Activated T-helper 1 cell treated with anti-CD3 and anti-CD28 coated beads, Interleukin-12 subunit alpha, Interleukin-12 subunit beta, Interleukin-2, Interleukin-4 antibody, amounts not matched to agents 30 ng/mL and 10 ng/mL and 1 ng/mL, durations not matched to agents 14 hours and 24 hours and 36 hours (primary cell): ENCODE results near the gene GLYAT. TPM values are rescaled to one million over a fixed set of nuclear protein-coding genes. Genes with fewer than 3 reads are reported as not detected.

ENCODE experiments used
- DNase-seq: peaks from one replicate; pipeline ENCODE4 v3.0.0; 2021; ENCODE audit warnings: low spot score
- H3K27ac Mint-ChIP-seq: one replicate; pipeline ENCODE4 v1.8.0; 2021; ENCODE audit warnings: mild to moderate bottlenecking, mixed read lengths
- H3K27me3 Mint-ChIP-seq: one replicate; pipeline ENCODE4 v1.8.0; 2022; ENCODE audit warnings: mild to moderate bottlenecking, moderate library complexity, mixed read lengths; ENCODE audit not compliant: insufficient read depth
- H3K36me3 Mint-ChIP-seq: one replicate; pipeline ENCODE4 v1.8.0; 2021; ENCODE audit warnings: low read depth, mixed read lengths
- H3K4me1 Mint-ChIP-seq: one replicate; pipeline ENCODE4 v1.8.0; 2021; ENCODE audit warnings: low read depth, mixed read lengths
- H3K4me3 Mint-ChIP-seq: one replicate; pipeline ENCODE4 v1.8.0; 2021; ENCODE audit warnings: mild to moderate bottlenecking, moderate library complexity, mixed read lengths
- H3K9me3 Mint-ChIP-seq: one replicate; pipeline ENCODE4 v1.8.0; 2021; ENCODE audit warnings: mixed read lengths
- intact Hi-C: fragments of 100-400 bp; cut with micrococcal nuclease; formaldehyde crosslinking; loops from one replicate; pipeline ENCODE4 v1.15.1; 2024
- total RNA-seq: library from RNA; stranded (reverse); gene quantifications from 2 replicates; pipeline ENCODE4 v1.2.3, GENCODE V29; 2022

Gene GLYAT, protein sequence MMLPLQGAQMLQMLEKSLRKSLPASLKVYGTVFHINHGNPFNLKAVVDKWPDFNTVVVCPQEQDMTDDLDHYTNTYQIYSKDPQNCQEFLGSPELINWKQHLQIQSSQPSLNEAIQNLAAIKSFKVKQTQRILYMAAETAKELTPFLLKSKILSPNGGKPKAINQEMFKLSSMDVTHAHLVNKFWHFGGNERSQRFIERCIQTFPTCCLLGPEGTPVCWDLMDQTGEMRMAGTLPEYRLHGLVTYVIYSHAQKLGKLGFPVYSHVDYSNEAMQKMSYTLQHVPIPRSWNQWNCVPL
- not detected in 2 replicates for total RNA-seq

DNA sequence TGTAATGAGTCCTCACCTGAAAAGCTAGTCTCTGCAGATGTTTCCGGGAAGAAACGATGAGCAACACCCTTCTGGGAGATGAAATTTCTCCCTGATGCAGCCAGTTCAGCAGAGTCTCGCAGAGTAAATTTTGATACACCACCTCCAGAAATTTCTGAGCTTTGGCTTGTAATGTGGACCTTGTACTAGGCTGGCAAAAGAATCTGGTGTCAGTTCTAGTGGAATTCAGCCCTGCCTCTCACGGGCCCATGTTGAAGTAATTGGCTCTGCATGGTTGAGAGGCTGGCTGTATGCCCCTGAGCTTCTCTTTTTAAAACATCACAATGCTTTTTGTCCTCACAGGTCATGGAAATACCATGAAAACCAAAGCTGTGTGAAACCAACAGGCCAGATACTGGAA, at the start of gene GLYAT:
Gene GLYAT, minus strand, starts transcription at position 125 of the 400 bp plus-strand sequence. CDS start 7,447 bp downstream, outside the sequence.
- DNase-seq, result no peak
- Mint-ChIP-seq H3K4me1 (peaks cover 9% of the 10 kb centered on the region), H3K27ac (no peak within 1 kb of the TSS), H3K27me3 (peaks cover 3% of the 10 kb centered on the region), H3K4me3 (no peak within 1 kb of the TSS), H3K36me3 (no peaks in the 10 kb centered on the region), H3K9me3 (no peaks in the 10 kb centered on the region)
- intact Hi-C loops, result no loop called here

DNA sequence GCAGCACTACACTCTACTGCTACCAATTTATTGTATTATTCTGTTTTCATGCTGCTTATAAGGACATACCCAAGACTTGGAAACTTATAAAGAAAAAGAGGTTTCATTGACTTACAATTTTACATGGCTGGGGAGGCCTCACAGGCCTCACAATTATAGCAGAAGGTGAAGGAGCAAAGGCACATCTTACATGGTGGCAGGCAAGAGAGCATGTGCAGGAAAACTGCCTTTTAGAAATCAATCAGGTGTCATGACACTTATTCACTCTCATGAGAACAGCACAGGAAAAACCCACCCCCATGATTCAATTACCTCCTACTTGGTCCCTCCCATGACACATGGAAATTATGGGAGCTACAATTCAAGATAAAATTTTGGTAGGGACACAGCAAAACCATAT, 49.6 kb upstream of the GLYAT start:
- no peak for DNase-seq
- Mint-ChIP-seq H3K36me3 (no peaks in the 10 kb centered on the region), H3K27ac (no peak overlapping the region), H3K27me3 (peaks cover 3% of the 10 kb centered on the region), H3K9me3 (no peaks in the 10 kb centered on the region), H3K4me1 (no peaks in the 10 kb centered on the region), H3K4me3 (no peak overlapping the region)
- intact Hi-C loops, result no loop called here

DNA sequence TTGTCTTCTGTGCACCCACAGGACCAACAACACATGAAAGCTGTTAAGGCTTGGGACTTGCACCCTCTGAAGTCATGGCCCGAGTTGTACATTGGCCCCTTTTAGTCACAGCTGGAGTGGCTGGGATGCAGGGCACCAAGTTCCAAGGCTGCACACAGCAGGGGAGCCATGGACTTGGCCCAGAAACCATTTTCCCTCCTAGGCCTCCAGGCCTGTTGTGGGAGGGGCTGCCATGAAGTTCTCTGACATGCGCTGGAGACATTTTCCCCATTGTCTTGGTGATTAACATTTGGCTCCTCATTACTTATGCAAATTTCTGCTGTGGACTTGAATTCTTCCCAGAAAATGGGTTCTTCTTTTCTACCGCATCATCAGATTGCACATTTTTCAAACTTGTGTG, 48.8 kb upstream of the GLYAT start:
- no peak for DNase-seq
- intact Hi-C loops, result no loop called here
- Mint-ChIP-seq H3K27me3 (peaks cover 3% of the 10 kb centered on the region), H3K4me1 (no peaks in the 10 kb centered on the region), H3K4me3 (no peak overlapping the region), H3K36me3 (no peaks in the 10 kb centered on the region), H3K9me3 (no peaks in the 10 kb centered on the region), H3K27ac (no peak overlapping the region)

DNA sequence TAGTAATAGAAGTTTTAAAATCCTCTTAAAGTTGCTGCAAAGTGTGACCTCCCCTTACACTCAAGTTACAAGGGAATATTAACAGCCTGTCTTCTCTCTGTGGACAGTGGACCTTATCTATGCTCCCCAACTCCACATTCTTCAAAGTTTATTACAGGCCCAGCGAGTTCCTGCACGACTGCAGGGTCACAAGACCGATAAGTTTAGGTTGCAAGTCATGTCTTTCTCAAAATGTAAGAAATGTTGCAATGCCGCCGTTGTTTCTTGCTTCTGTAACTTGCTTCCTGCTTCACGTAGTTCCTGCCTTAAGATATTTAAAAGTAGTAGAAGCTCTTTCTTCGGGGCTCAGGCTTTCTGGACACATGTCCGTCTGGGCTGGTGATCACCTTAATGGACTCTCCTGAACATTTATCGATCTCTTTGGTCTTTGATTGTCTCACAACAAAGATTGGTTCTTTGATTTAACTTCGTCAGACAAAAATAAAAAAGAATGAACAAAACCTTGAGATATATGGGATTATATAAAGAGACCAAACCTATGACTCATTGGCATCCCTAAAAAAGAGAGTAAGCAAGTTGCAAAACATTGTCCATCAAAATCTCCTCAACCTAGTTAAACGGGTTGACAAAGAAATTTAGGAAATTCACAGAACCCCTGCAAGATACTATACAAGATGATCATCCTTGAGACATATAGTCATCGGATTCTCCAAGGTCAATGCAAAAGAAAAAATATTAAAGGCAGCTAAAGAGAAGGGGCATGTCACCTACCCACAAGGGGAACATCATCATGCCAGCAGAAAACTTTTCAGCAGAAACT, 45.4 kb upstream of the GLYAT start:
- no peak for DNase-seq
- Mint-ChIP-seq H3K4me3 (no peak overlapping the region), H3K9me3 (no peaks in the 10 kb centered on the region), H3K36me3 (no peaks in the 10 kb centered on the region), H3K4me1 (no peaks in the 10 kb centered on the region), H3K27ac (no peak overlapping the region), H3K27me3 (peaks cover 3% of the 10 kb centered on the region)
- intact Hi-C loops, result no loop called here

DNA sequence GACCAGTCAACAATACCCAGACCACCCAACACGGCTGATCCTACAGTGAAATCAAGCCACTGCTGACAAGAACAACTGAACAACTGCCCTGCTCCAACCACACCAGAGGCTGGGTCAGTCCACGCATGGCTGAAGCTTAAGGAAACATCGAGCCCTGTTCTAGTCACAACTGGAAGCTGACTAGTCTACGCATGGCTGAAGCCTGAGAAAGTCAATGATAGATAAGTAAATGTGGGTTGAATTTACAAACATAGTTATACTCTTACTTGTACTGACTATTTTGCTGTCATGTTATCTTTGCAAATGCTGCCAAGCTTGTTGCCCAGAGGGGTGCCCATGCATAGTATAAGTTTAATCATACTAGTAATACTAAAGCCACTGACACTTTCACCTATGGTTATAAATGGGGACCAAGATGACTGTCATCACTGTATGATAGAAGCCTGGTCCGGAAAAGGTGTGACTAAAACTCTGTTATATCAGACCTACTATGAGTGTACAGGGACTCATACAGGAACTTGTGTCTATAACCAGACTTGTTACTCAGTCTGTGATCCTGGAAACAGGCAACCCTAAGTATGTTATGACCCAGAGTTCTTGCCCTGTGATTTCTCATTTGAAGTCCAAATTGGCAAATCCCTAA, 43.4 kb upstream of the GLYAT start:
- H3K4me1 Mint-ChIP-seq, result peaks cover 7% of the 10 kb centered on the region
- no peaks in the 10 kb centered on the region for H3K9me3 Mint-ChIP-seq
- no peak for DNase-seq
- H3K27ac Mint-ChIP-seq, result no peak overlapping the region
- H3K4me3 Mint-ChIP-seq, result no peak overlapping the region
- intact Hi-C loops, result no loop called here
- H3K36me3 Mint-ChIP-seq, result no peaks in the 10 kb centered on the region
- H3K27me3 Mint-ChIP-seq, result peaks cover 3% of the 10 kb centered on the region

DNA sequence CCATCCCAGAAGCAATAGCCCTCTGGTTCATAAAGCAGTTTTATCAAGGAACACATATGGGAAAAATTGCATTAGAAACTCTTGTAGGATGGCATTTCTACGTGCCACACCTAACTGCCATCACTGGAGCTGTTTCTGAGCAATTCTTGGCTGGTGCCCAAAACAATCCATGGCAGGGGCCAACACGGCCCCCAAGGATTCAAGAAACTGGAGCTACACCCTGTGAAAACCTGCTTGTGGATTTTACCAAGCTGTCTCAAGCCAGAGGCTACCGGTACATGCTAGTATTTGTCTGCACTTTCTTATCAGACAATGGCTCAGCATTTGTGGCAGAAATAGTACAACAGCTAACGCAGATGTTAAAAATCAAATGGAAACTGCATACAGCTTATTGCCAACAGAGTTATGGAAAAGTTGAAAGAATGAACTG, 42.4 kb upstream of the GLYAT start:
- H3K36me3 Mint-ChIP-seq, result no peaks in the 10 kb centered on the region
- no peak for DNase-seq
- no peak overlapping the region for H3K4me3 Mint-ChIP-seq
- H3K27ac Mint-ChIP-seq, result no peak overlapping the region
- H3K9me3 Mint-ChIP-seq, result no peaks in the 10 kb centered on the region
- H3K27me3 Mint-ChIP-seq, result peaks cover 3% of the 10 kb centered on the region
- intact Hi-C loops, result no loop called here
- peaks cover 7% of the 10 kb centered on the region for H3K4me1 Mint-ChIP-seq

DNA sequence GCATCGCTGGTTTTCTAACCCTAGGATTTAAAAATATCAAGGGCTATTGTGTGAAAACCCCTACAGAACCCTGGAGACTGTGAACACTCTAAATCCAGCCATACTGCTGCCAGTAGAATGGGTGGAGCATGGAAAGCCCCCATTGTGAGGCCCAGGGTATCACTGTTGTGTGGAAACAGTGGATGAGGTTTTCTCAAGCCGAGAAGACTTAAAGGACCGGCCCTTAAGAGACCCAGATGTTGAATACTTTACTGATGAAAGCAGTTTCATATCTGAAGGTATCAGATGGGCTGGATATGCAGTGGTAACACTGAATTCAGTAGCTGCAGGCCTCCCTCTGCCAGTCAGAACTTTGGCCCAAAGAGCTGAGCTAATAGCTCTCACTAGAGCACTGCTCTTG, 41.6 kb upstream of the GLYAT start:
- Mint-ChIP-seq H3K4me3 (no peak overlapping the region), H3K36me3 (no peaks in the 10 kb centered on the region), H3K4me1 (peaks cover 7% of the 10 kb centered on the region), H3K27ac (no peak overlapping the region), H3K27me3 (peaks cover 3% of the 10 kb centered on the region), H3K9me3 (no peaks in the 10 kb centered on the region)
- intact Hi-C loops, result no loop called here
- DNase-seq, result no peak

DNA sequence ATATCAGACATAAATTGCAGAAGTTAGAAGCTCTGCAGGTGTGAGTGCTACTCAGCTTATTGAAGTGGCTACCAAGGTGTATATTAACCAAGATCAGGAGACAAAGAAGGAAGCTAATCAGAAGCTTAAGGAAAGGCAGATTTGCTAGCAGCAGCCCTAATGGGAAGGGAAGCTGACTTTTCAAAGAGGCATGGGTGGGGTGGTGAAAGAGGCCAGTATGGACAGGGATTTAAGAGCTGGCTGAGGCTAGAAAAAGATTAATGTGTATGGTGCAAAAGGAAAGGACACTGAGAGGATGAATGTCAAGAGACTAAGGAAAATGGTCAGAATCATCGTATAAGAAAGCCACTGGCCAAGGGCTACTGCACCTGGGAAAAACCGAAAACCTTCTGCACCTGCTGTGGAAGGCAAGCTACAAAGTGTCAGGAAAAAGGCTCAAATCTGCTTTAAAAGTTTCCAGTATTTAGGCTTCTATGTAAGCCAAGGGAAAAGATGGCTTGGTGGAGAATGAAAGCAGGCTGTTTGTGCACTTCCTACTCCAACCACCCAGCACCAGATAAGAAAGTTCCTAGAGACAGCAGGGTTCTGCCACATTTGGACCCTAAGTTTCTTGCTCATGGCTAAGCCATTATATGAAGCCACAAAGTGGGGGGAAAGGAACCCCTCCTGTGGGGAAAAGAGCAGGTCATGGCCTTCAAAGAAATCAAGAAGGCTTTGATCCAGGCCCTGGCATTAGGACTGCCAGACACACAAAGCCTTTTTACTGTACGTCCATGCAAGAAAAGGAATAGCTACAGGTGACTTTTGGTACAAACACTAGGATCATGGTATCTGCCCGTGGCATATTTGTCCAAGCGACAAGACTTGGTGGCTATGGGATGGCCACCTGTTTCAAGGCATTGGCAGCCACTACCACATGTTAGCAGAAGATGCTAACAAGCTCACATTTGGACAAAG, 40.9 kb upstream of the GLYAT start:
- no peak overlapping the region for H3K4me3 Mint-ChIP-seq
- intact Hi-C loops, result no loop called here
- DNase-seq, result no peak
- no peak overlapping the region for H3K27ac Mint-ChIP-seq
- no peaks in the 10 kb centered on the region for H3K36me3 Mint-ChIP-seq
- H3K9me3 Mint-ChIP-seq, result no peaks in the 10 kb centered on the region
- peaks cover 7% of the 10 kb centered on the region for H3K4me1 Mint-ChIP-seq
- peaks cover 3% of the 10 kb centered on the region for H3K27me3 Mint-ChIP-seq

DNA sequence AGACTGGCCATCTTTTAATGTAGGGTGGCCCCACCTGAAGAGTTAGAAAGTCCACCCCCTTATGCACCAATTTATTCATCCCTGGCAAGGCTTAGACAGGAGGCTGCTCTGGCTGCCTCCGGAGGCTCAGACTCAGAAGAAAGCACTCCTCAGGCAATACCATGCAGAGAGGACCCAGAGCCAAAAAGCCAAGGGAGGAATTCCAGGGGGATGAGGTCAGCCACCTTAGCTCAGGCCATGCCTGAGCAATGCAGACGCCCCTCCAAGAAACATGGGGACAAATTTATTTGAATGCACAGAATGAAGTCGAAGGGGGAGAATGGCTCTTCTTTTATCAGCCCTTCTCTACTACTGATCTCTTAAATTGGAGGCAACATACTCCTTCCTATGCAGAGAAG, 39.7 kb upstream of the GLYAT start:
- Mint-ChIP-seq H3K27me3 (peaks cover 3% of the 10 kb centered on the region), H3K4me1 (peaks cover 7% of the 10 kb centered on the region), H3K4me3 (no peak overlapping the region), H3K27ac (no peak overlapping the region), H3K9me3 (no peaks in the 10 kb centered on the region), H3K36me3 (no peaks in the 10 kb centered on the region)
- DNase-seq, result no peak
- intact Hi-C loops, result no loop called here

DNA sequence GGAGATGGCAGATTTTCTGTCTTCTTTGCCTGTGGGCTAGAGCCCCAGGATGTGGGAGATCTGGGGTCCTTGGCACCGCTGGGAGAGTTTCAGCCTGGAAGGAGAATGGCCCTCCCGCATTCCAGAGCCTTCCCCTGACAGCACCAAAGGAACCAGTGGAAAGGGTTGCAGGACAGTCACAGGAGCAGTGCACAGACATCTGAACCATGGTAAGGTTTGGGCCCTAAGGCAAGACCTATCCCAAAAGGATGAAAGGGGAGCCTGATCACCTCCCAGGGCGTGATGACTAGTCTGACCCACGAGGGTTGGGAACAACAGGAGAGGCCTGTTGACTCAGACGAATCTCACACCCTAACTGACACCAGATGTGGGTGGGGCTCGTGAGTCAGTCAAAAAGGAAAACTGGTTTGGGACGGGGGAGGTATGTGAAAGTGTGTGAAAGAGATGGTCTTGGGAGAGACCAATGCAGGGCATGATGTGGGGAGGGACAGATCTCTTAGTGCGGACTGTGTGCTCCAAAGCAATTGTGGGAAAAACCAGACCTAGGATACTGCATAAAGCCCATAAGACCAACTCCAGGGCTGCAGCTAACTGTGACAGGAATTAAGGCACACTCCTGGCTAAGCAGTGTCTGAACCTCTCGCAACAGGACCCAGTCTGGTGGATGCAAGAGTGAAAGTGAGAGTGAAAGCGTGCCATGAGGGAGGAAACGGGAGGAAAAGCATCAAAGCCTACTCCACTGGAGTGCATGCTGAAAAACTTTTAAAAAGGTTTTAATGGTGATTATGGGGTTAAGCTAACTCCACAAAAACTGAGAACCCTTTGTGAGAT, 39.1 kb upstream of the GLYAT start:
- H3K4me3 Mint-ChIP-seq, result no peak overlapping the region

DNA sequence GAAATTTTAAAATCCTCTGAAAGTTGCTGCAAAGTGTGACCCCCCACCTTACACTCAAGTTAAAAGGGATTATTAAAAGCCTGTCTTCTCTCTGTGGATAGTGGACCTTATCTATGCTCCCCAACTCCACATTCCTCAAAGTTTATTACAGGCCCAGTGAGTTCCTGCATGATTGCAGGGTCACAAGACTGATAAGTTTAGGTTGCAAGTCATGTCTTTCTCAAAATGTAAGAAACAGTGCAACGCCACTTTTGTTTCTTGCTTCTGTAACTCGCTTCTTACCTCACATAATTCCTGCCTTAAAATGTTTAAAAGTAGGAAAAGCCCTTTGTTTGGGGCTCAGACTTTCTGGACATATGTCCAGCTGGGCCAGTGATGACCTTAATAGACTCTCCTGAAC, 38.4 kb upstream of the GLYAT start:
- Mint-ChIP-seq H3K4me3 (no peak overlapping the region), H3K4me1 (peaks cover 7% of the 10 kb centered on the region), H3K9me3 (no peaks in the 10 kb centered on the region), H3K27me3 (peaks cover 3% of the 10 kb centered on the region), H3K27ac (no peak overlapping the region), H3K36me3 (no peaks in the 10 kb centered on the region)
- intact Hi-C loops, result no loop called here
- no peak for DNase-seq

More for the DNA sequence above, 39.1 kb upstream of the GLYAT start:
- Mint-ChIP-seq H3K27me3 (peaks cover 3% of the 10 kb centered on the region), H3K9me3 (no peaks in the 10 kb centered on the region), H3K36me3 (no peaks in the 10 kb centered on the region), H3K4me1 (peaks cover 7% of the 10 kb centered on the region), H3K27ac (no peak overlapping the region)
- intact Hi-C loops, result no loop called here
- DNase-seq, result no peak

DNA sequence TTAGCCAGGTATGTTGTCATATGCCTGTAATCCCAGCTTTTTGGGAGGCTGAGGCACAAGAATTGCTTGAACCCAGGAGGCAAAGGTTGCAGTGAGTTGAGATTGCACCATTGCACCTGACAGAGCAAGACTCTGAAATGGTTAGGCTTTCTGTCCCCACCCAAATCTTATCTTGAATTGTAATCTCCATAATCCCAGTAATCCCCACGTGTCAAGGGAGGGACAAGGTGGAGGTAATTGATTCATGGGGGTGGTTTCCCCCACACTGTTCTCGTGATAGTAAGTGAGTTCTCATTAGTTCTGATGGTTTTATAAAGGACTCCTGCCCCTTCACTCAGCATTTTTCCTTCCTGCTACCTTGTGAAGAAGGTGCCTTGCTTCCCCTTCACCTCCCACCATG, 37.6 kb upstream of the GLYAT start:
- Mint-ChIP-seq H3K27ac (no peak overlapping the region), H3K4me3 (no peak overlapping the region), H3K9me3 (no peaks in the 10 kb centered on the region), H3K27me3 (peaks cover 7% of the 10 kb centered on the region), H3K36me3 (no peaks in the 10 kb centered on the region), H3K4me1 (peaks cover 7% of the 10 kb centered on the region)
- intact Hi-C loops, result no loop called here
- DNase-seq, result no peak
